EL (cell line): Measurements from ENCODE around the gene SLC15A1.

Source experiments
- DNase-seq: peaks from one replicate; pipeline ENCODE4 v3.0.0-alpha.2; 2016

SLC15A1 gene

GRCh38 chr13:98690348-98691022 lies 62.0 kb downstream of the SLC15A1 start:
- DNase-seq, result no peak

DNA sequence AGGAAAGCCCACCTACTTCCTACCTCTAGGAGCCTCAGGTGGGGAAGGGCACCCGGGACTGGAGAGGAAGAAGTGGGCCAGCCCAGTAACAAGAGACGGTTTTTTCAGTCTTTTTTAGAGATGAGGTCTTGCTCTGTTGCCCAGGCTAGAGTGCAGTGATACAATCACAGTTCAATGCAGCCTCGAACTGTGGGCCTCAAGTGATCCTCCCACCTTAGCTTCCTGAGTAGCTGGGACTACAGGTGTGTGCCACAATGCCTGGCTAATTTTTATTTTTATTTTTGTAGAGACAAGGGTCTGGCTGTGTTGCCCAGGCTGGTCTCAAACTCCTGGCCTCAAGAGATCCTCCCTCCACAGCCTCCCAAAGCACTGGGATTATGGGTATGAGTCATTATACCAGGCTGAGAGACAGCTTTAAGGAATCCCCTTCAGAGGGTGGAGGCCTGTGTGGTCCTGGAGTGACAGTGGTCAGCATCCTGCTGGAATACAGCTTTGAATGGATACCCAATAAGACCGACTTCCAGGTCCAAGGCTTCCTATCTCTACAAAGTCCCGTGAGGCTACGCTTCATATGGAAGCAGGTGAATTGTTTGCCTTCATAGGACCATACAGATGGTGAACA lies 63.0 kb downstream of the SLC15A1 start:
- no peak for DNase-seq

DNA sequence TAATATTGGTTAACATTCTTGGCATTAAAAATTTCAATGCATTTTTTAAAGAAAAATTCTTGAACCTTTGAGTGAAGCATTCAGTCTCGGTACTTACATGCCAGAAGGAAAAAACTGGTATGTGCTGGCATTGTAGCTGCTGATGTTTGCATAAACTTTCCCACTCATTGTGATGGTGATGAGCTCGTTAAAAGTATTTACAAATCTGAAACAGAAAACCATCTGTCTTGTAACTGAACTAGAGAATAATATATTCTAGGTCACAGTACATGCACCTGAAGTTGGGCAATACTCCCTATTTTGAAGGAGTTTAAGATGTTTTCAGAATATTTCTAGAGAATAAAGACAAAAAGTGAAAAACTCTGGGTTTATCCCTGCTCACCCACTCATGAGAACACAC lies 64.1 kb downstream of the SLC15A1 start:
- no peak for DNase-seq

DNA sequence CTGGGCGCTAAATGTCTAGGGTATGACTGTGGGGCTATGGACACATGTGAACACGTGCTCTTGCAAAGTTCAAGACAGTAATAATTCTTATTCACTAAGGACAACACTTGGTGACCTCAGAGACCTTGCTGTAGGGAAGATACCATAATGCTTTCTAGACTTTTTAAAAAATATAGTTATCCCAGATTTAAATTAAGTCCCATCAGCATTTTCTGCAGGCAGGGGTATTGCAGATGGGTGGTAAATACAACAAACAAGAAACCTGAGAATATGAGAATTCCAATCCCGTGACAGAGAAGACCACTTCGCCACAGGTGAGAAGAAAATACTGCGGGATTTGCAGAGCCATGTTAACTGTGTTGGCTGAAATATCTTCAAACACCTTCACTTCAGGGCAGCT lies 65.2 kb downstream of the SLC15A1 start:
- no peak for DNase-seq

- no peak for DNase-seq
Measured at GRCh38 chr13:98686270-98686669, 66.2 kb downstream of the SLC15A1 start.

GRCh38 chr13:98685146-98685545 lies 67.3 kb downstream of the SLC15A1 start:
- no peak for DNase-seq

DNA sequence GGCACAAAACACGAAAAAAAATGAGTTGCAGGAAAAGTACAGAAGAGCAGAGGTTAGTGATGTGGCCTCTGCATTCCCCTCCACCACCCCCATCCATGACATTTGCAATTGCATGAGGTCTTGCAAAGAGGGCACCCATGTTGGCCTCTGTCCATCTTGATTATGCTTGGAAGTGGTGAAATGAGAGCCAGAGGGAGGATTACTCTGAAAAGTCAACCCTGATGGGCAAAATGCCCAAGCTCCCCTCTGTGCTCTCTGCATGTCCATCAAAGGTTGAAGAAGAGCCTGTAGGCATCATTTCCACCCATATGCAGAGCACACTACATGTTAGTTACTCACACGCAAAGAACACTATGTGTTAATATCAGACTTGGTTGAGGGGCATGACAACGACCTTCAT lies 71.4 kb downstream of the SLC15A1 start:
- DNase-seq, result no peak

DNA sequence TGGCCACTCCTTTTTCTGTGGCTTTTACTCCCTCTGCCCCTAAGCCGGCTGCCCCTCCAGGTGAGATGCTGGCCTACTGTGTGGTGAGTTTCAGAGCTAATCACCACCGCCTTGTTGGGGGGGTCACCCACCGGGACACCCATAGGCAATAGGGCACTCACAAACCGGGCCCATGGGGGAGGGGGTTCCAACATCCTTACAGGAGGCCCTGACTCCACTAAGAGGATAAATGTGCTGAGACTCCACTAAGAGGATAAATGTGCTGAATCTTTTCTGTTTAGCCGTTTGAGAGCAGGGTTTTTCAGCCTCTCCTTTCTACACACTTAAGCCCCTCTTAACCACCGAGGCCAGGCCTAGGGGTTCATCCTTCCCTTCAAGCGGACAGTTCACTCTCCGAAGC lies 73.7 kb downstream of the SLC15A1 start:
- no peak for DNase-seq

- DNase-seq, result no peak
Measured at GRCh38 chr13:98677398-98677797, 75.1 kb downstream of the SLC15A1 start.

GRCh38 chr13:98676239-98676638 lies 76.2 kb downstream of the SLC15A1 start:
- no peak for DNase-seq

DNA sequence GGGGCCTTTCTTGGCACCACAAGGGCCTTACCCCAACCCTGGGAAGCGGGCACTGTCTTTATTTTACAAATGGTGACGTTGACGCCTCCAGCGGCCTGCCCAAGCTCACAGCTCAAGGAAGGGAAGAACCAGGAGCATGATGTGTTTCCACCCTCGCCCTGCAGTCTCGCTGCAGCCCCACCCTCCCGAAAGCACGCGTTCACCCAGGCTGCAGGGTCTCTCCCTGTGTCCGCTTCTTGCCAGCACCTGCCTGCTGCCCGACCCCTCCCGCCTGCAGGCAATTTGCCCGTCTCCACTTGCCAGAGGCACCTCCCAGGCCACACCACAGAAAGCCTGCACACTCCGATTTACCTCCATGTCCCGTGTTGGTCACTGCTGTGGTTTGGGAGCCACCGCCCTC lies 76.6 kb downstream of the SLC15A1 start:
- DNase-seq, result no peak

DNA sequence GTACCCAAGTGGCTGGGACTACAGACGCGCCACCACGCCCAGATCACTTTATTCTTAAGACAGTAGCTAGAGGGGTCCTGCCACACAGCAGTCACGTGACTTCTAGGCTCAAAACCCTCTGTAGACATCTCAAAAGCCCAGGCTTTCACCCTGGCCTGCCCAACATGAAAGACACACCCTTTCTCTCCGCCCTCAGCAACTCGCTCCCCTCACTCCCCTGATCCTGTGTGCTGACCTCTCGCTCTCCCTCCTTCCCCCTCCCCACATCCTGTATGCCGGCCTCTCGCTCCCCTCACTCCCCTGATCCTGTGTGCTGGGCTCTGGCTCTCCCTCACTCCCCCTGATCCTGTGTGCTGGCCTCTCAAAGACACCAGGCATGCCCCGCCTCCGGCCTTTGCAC lies 77.4 kb downstream of the SLC15A1 start:
- DNase-seq, result no peak

GRCh38 chr13:98672947-98673613 lies 79.4 kb downstream of the SLC15A1 start:
- peak; percentile 73 for DNase-seq

GRCh38 chr13:98668155-98668554 lies 84.3 kb downstream of the SLC15A1 start:
- no peak for DNase-seq

DNA sequence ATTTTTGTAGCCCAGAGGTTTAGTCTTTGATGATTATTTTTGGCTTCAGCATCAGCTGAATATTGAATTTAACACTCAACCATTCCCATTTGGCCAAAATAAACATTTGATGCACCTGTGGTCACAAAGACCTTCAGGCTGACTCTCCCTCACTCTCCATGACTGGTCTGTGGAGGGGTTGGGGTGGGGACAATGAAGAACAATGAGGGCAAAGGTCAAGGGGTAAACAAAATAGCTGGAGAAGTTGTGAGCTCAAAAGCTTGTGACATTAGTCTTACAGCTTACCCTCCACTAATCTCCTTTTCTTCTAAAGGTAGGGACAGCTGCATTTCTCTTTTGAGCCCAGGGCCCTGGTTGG lies 86.9 kb downstream of the SLC15A1 start:
- DNase-seq, result no peak

DNA sequence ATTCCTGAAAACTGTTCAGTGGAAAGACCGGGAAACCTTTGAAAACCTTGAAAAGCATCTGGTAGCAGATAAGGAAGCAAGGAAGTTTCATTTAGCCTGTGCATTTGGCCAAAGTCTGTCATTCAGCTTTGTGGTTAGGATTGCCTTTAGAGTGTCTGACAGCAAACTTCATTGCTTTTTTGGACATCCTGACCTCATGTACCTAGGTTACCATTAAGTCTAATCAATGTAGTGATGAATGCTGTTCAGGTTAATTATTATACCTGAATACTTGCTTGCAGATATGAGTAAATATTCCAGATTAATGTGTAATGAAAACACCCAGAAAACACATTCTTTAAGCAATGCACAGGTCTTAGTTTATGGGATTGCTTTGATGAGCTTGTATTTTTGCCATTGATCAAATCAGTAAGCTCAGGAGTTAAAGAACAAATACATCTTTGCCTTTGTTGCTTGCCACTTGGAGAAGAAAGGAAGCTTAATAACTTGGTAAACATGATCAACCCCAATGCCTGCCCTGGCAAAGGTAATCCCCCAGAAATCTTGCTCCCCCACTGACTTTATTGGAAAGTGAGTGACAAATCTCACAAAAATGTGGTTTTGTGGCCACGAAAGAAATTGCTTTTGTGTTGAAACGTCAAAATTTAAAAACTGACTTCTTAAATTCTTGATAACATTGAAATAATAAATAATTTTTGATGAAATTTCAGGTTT lies 87.4 kb downstream of the SLC15A1 start:
- DNase-seq, result peak; percentile 37

DNA sequence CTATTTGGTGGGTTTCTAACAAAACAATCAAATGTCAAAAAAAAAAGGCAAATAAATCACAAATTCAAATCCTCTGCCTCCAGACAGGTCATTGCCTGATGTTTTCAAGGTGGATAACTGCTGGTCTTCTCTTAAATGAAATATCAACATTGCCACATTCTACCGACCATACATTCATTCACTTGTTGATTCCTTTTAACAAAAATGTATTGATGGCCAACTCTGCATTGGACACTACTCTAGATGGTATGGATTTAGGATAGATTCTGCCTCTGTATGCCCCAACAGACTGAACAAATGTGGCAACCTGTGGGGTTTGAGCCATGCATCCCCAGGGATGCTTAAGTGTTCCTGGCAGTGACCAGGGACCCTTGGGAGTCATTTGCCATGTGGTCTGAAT lies 88.0 kb downstream of the SLC15A1 start:
- DNase-seq, result no peak

DNA sequence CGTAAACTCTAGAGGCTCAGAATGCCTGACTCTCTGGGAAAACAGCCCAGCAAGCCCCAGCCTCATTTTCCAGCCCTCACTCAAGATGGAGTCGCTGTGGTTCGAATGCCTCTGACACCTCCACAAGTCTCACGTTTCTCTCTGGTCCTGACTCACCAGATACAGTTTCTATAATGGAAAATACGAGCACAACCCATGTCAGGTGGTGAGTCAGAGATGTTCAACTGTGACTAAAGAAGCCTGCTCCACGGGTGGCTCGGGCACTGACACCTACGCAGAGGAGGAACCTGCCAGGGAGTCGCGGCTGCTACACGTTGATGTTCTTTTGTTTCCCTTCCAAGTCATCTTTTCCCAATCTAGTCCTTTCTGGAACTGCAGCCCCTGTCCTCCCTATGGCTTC lies 88.4 kb downstream of the SLC15A1 start:
- peak; percentile 66 for DNase-seq

- DNase-seq, result no peak
Measured at GRCh38 chr13:98658131-98658530, 94.3 kb downstream of the SLC15A1 start.

DNA sequence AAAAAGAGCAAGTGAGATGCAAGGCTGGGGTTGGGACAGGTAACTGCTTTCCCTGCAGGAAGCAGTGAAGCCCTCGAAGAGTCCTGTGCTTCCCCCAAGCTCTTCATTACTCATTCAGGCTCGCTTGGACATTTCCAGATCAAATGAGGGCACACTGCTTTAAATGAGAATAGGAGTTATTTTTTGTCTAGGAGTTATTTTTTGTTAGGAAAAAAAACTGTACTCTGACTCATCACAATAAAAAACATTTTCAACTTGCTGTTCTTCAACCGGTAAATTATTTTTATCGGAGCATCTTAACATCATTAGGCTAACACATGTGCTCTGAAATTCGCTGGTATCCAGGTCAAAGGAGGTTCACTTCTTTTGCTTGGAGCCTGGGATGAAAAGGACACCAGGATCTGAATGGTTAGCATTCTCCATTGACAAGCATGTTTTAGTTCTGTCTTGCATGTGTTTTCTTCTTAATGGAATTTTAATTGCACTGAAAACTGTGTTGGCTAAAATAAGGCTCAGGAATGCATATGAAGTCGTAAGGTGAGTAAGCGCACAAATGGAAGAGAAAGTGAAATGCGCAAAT lies 94.9 kb downstream of the SLC15A1 start:
- DNase-seq, result peak; percentile 28

DNA sequence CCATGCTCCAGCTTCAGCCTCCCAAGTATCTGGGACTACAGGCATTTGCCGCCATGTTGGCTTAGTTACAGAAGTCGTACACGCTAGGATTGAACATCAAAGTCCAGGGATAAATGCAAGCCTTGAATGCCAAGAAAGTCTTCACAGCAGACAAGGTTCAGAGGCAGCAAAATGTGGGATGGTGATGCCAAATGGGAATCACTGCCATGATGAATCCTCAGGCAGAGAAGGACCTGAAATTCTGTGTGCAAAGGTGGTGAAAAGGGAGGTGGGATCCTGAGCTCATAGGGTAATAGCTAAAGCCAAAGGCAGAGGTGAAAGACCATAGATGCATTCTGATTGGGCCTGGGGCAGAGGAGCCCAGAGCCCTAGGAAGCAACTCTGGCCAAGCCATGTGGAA lies 96.2 kb downstream of the SLC15A1 start:
- DNase-seq, result no peak

DNA sequence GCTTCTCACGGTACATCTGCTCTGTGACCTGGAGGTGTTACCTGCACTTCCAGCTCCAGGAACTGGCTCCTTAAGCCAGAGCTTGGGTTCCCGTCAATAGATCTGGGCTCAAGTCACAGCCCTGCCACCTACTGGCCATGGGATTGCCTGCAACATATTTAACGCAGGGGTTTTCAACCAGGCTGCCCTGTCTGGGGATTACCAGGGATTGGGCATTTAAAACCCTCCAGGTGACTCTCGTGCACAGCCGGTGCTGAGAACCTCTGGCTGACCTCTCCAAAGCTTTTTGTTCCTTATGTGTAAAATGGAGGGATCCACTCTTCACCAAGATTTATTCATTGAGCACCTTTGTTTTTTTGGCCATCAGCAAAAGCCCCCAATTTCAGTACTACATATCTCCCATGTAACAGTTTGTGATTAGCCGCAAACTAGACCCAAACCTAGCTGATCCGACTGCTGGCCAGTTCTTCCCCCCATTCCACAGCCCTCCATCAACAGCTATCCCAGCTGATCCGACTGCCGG lies 98.9 kb downstream of the SLC15A1 start:
- DNase-seq, result peak; percentile 70
